HEK293 (cell line): ENCODE results near the gene CAV1.

Experiments used
- HOXA7 ChIP-seq: sonication (generic); formaldehyde crosslinking; IDR thresholded peaks from 2 replicates; pipeline ENCODE4 v1.8.1; 2022; ENCODE audit warnings: missing genetic modification reagents, borderline replicate concordance
- KLF8 ChIP-seq: fragments of 450-650 bp; formaldehyde crosslinking; IDR thresholded peaks from 2 replicates; pipeline ENCODE4 v1.5.1; 2016; ENCODE audit warnings: missing biosample characterization, missing genetic modification characterization
- ZBTB17 ChIP-seq: fragments of 450-650 bp; formaldehyde crosslinking; IDR thresholded peaks from 2 replicates; pipeline ENCODE4 v1.5.1; 2016; ENCODE audit warnings: missing biosample characterization, missing genetic modification characterization
- ZNF274 ChIP-seq, 2 experiments: fragments of 200-500 bp in 1 of 2; fragments of 450-650 bp in 1 of 2; sonication (Bioruptor generic) in 1 of 2; formaldehyde crosslinking in 1 of 2; IDR thresholded peaks; 2 replicates each; pipeline versions ENCODE4 v1.5.1 to v1.6.1; 2014 to 2016; ENCODE audit warnings: borderline replicate concordance in 1 of 2, inconsistent platforms in 1 of 2, low read length in 1 of 2, missing biosample characterization in 1 of 2, missing genetic modification characterization in 1 of 2
- TF ChIP-seq, protein P1 (sequence below): fragments of 450-650 bp; formaldehyde crosslinking; IDR thresholded peaks from 2 replicates; pipeline ENCODE4 v1.5.1; 2016; ENCODE audit warnings: missing biosample characterization, missing genetic modification characterization
- TF ChIP-seq, protein P2 (sequence below): fragments of 450-650 bp; formaldehyde crosslinking; IDR thresholded peaks from 2 replicates; pipeline ENCODE4 v1.5.1; 2016; ENCODE audit warnings: missing biosample characterization, missing genetic modification characterization, borderline replicate concordance
- TF ChIP-seq, protein P3 (sequence below): fragments of 450-650 bp; formaldehyde crosslinking; IDR thresholded peaks from 2 replicates; pipeline ENCODE4 v1.5.1; 2016; ENCODE audit warnings: missing biosample characterization, missing genetic modification characterization

DNA sequence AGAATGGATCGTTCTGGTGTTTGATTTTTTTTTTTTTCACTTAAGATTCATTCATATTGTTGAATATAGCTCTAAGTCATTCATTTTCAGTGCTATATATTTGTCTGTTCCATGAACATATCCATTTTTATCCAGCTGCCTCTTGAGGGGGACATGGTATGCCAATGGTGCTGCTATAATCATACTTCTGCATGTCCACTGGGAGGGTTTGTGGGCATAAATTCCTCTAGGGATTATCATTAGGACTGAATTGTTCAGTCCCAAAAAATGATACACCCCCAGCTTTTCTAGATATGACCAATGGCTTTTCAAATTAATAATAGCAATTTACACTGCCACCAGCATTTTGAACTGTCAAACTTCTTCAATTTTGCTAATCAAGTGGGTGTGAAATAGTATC is 41.1 kb downstream of the CAV1 start:
- TF ChIP-seq KLF8 (tag by site-specific recombination) (no peak), HOXA7 (CRISPR knock-in tag) (no peak), ZNF274 (IDR thresholded peaks at IDR 0.05; ENCODE audit: low read length) (no peak), ZNF274 (tag by site-specific recombination; IDR thresholded peaks at IDR 0.05; ENCODE audit: borderline replicate concordance) (no peak), ZBTB17 (tag by site-specific recombination) (no peak)
- TF ChIP-seq, protein P1, sequence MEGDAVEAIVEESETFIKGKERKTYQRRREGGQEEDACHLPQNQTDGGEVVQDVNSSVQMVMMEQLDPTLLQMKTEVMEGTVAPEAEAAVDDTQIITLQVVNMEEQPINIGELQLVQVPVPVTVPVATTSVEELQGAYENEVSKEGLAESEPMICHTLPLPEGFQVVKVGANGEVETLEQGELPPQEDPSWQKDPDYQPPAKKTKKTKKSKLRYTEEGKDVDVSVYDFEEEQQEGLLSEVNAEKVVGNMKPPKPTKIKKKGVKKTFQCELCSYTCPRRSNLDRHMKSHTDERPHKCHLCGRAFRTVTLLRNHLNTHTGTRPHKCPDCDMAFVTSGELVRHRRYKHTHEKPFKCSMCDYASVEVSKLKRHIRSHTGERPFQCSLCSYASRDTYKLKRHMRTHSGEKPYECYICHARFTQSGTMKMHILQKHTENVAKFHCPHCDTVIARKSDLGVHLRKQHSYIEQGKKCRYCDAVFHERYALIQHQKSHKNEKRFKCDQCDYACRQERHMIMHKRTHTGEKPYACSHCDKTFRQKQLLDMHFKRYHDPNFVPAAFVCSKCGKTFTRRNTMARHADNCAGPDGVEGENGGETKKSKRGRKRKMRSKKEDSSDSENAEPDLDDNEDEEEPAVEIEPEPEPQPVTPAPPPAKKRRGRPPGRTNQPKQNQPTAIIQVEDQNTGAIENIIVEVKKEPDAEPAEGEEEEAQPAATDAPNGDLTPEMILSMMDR = no peak
- TF ChIP-seq, protein P2, sequence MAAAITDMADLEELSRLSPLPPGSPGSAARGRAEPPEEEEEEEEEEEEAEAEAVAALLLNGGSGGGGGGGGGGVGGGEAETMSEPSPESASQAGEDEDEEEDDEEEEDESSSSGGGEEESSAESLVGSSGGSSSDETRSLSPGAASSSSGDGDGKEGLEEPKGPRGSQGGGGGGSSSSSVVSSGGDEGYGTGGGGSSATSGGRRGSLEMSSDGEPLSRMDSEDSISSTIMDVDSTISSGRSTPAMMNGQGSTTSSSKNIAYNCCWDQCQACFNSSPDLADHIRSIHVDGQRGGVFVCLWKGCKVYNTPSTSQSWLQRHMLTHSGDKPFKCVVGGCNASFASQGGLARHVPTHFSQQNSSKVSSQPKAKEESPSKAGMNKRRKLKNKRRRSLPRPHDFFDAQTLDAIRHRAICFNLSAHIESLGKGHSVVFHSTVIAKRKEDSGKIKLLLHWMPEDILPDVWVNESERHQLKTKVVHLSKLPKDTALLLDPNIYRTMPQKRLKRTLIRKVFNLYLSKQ (tag by site-specific recombination) = no peak
- TF ChIP-seq, protein P3, sequence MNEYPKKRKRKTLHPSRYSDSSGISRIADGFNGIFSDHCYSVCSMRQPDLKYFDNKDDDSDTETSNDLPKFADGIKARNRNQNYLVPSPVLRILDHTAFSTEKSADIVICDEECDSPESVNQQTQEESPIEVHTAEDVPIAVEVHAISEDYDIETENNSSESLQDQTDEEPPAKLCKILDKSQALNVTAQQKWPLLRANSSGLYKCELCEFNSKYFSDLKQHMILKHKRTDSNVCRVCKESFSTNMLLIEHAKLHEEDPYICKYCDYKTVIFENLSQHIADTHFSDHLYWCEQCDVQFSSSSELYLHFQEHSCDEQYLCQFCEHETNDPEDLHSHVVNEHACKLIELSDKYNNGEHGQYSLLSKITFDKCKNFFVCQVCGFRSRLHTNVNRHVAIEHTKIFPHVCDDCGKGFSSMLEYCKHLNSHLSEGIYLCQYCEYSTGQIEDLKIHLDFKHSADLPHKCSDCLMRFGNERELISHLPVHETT = no peak
